CD4-positive, alpha-beta T cell treated with Interleukin-4 for 1 hour (primary cell): ENCODE measurements around the gene TNRC6C.
A peak's percentile ranks its signal among the peaks of the same experiment; 100 is the strongest.

Experiments
- DNase-seq, 2 donors: peaks; one replicate each; pipeline ENCODE4 v3.0.0-alpha.2; 2020 to 2022

Gene TNRC6C

DNA sequence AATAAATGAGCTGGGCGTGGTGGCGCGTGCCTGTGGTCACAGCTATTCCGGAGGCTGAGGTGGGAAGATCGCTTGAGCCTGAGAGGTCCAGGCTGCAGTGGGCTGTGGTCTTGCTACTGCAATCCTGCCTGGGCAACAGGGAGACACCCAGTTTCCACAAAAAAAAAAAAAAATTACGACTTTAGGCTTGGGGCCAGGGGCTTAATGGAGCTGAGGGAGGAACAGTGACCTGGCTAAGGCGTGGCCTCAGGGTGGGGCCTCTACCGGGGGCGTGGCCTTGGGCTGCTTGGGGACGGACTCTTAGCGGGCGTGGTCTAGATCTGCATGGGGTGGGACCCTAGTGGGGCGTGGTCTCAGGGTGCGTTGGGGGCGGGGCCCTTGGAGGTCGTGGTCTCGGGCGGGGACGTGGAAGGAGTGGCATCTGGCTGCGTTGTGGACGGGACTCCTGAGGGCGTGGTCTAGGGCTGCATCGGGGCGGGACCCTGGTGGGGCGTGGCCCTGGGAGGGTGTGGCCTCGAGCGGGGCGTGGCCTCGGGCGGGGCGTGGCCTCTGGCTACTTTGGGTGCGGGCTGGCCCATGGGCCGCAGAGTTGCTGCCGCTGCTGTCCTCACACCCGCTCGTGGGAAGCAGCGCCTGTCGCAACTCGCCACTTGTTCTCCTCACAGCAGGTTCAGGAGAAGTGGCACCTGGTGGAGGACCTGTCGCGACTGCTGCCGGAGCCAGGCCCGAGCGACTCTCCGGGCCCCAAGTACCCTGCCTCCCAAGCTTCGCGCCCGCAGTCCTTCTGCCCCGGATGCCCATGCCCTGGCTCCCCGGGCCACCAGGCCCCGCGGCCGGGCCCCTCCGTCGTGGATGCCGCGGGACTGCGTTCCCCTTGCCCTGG, 181.9 kb downstream of the TNRC6C start:
- peak; percentile 97 for DNase-seq

DNA sequence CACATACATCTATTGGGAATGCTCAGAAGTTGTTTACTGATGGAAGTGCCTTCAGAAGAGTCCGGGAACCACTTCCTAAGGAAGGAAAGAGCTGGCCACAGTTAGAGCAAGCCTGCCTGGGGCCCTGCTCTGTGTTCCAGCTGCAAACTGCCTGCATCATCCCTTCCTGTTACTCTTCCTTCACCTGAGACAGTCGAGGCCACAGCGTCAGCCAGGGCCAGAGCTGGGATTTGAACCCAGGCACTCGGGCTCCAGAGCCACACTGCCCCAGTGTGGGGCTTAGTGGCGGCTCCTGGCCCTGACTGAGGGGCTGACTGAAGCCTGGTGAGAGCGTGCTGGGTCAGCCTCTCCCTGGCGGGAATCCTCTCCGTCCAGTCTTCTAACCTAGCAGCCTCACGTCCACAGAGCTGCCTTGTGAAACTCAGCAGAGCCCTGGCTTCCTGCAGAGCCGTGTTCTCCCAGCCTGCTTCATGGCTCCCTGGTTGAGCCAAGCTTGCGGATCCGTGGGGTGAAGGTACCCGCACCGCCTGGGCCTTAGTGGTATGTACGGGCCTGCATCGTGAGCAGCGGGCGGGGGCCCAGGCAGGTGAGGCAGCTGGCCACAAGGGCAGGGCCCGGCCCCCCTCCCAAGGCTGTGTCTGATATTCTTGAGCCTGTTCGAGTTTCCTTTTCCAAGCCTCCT, 183.1 kb downstream of the TNRC6C start:
- DNase-seq: no peak

DNA sequence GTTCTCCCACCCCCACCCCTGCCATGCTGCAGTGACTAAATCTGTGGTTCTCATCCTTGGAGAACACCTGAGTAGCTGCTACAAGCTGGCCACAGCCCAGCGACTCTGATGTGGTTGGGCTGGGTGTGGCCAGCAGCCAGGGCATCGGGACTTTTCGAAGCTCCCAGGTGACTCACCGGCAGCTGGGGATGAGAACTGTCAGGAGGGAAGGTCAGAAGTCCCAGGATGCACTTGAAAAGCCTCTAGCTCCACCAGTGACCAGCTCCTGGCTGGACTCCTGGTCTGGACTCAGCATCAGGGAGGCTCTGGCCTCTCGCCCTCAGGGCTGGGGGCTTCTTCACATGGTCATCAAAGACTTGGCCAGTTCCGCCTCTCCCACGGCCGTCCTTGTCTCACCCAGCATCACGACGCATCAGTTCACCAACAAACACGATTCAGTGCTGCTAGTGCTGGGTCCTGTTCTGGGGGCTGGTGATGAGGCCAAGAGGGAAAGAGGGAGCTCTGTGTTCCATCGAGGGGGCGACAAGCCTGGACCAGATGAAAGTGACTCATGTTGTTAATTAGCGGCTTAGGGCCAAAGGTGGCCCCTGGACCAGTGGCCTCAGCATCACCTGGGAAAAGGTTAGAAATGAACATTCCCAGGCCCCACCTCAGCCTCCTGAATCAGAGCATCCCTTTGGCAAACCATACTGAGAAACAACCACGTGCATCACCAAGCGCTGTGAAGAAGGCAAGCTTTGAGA, 183.8 kb downstream of the TNRC6C start:
- no peak for DNase-seq

DNA sequence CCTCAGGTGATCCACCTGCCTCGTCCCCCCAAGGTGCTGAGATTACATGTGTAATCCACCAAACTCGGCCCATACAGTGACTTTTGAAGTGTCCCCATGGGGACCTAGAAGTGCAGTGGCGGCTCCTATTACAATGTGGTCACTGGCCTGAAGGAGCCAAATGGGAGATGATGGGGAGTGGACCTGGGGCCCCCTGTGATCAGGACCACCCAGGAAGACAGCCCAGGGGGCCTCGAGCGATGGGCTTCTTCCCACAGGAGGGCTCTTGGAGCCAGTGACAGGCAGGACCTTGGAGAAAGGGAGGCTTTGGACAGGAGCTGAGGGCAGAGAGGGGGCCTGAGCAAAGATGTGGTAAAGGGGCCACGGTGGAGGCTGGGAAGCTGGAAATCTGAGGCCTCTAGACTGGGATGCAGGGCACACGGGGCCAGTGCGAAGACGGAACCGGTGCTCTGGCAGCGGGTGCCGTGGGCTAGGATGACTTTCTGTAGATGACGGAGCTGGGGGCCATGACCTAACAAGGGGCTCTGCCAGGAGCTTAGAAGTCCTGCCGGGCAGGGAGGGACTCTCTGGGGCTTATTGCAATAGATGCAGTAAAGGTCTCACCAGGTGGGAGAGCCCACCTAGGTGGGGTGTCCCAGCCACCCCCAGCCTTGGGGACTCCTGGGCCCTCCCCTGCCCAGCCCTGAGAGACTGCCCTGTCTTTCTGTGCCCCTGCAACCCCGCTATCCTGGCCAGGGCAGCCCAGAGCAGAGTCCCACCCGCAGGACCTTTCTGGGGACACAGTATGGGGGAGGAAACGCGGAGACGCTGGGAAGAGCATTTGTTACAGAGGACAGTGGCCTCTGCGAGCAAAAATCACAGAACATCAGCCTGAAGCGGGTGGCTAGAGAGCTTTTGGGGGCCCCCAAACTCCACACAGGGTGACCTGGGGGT, 185.0 kb downstream of the TNRC6C start:
- DNase-seq: no peak

DNA sequence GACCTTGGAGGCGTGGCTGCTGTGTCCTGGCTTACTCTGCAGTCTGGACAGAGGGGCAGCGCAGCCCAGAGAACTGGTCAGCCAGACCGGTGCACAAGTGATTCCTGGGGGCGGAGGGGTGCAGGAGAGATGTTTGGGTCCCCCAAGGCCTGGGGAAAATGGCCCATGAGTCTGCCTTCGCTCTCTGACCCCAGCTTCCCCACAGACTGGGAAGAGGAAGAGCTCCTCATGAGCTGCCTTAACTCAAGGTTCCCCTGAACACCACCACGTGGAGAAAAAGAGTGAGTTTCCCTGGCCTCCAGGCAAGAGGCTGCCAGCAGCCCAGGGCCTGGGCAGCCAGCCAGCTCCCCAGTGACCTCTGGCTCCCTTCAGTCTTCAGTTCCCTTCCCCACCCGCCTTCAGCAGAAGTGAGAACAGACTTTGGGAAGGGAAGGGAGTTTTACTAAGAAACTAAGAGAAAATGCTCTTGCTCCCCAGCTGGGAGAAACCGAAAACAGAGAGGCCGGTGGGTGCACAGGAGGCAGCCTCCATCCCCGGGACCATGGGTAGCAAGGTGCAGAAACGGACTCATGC, 185.7 kb downstream of the TNRC6C start:
- peak in 1 of 2 donors; percentile 75 for DNase-seq

DNA sequence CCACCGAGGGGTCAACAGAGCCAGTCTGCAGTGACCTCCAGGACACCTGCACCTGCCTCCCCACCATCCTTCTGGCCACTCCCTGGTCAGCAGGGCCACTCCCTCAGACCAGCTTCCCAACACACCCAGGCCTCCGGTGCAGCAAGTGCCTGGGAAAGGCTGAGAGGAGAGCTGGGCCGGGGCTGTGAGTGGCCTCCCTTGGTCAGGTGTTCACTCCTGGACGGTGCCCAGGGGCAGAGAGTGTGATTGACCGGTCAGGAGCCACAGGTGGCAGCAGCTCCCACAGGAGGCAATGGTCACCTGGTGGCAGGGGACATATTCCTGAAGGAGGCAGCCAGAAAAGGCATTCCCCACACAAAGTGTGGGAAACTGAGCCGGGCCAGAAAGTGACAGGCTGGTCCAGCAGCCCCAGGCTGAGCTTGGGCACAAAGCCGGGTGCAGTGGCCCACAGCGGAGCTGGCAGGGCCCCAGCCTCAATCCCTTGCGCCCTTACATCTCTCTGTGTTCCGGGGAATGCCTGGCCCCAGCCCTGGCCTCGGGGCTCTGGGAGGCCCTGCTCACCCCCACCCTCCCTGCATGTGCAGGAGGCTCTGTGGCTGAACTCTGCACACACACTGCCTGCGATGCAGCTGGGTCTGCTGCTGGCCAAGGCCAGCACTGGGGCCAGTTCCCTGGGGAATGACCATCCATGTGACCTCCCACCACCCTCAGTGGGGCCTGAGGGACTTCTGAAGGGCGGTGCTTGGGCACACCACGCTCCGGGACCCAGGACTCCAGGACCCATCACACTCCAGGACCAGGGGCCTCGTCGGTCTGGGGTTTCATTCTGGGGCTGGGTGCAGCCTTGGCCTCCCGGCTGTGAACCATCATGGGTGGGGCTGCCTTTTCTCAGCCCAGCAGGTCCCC, 186.5 kb downstream of the TNRC6C start:
- DNase-seq: no peak

DNA sequence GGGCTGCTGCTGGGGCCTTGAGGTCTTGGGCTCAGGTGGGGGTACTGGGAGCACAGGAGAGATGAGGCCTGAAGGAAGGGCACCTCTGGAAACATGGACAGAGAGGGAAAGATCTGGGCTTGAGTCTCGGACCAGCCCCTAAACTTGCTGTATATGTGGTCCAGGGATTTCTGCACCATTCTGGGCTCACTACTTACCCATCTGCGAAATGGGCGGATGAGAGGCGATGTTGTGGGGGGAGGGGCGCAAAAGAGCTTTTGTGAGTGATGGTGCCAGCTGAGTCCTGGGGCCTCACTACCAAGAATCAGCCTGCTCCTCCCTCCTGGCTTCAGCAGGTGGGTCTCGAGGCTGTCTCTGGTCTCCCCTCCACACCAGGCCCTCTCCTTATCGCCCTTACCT, 188.0 kb downstream of the TNRC6C start:
- no peak for DNase-seq

DNA sequence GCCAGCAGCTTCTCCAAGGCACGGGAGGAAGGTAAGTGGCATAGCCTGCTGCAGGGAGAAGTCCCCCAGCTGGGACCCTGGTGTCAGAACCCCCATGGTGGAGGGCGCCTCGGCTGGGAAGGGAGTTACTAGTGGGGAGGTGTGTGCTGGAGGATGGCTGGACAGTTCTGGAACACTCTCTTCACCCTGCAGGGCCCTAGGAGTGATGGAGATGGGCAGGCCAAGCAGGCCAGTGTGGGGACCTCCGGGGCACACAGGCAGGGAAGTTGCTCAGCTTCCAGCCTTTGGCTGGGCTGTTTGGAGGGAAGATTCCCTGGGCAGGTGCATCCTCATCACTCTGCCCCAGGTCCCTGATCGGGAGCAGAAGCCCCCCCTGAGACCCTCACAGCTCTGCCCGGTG, 188.4 kb downstream of the TNRC6C start:
- no peak for DNase-seq

DNA sequence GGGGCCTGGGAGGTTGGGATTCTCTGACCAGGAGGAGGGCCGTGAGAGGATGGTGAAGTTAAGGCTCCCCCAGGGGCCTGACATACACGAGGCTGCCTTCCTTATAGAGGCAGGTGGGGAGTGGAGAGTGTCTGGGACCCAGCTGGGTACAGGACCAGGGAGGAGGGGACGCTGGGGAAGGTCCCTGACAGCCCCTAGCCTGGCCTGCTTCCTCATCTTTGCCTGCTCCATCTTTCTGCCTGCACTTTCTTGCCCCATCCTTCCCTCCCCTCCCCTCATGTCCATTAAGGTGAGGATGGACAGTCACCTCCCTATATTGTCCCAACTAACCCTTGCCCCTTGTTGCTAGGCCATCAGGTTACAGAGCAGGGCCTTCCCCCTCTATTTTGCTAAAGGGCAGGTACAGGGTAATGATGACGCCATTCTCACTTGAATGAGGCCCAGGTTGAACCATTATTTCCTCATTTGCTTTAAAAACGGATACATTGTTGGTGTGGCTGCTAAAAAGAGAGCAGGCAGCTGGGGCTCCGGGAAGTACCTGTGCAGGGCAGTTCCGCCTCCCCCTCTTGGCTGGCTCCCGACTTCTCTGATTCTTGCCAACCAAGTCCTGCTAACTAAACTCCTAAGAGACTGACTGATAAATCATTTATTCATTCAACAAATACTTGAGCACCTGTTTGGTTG, 189.0 kb downstream of the TNRC6C start:
- DNase-seq: peak in 1 of 2 donors; percentile 79

DNA sequence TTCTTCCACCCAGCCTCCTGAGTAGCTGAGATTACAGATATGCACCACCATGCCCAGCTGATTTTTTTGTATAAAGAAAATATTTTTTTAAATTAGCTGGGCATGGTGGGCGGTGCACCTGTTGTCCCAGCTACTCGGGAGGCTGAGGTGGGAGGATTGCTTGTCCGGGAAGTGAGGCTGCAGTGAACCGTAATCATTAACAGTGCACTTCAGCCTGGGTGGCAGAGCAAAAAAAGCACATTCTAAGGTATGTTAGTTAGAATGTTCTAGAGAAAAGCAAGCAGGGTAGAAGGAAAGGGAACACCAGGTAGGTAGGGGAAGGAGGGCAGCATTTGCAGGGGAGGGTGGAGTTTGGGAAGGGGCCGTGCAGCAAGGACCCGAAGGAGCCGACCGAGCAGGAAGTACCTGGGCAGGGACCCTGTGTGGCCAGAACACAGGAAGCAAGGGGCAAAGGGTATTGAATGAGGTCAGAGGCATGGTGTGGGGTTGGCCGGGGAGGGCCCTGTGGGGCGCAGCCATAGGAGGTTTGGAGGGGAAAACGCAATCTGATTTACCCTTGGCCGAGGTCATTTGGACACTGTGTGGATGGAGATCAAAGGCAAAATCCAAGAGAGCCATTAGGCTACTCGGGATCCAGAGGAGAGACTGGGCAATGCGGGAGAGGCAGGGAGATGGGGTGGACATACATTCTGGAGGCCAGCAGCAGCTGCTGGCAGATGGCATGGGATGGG, 189.9 kb downstream of the TNRC6C start:
- DNase-seq: no peak

DNA sequence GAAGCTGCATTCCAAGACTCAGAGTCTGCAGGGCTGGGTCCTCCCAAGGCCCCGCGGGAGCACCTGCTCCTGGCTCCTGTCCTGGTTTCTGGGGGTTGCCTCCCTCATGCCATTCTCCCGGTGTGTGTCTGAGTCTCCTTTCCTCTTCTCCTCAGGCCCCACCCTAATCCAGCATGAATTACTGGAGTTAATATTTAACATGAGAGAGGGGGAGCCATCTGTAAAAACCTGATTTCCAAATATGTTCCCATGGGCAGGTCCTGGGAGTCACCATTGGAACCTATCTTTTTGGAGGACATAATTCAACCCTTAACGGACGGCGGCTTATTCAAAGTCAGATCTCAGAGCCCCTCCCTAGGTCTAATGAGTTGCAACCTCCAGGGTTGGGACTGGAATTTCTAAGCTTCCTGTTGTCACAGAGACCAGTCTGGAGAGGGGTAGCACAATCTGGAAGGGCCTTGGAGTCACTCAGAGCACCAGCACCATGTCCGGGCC, 193.1 kb downstream of the TNRC6C start:
- DNase-seq: no peak

DNA sequence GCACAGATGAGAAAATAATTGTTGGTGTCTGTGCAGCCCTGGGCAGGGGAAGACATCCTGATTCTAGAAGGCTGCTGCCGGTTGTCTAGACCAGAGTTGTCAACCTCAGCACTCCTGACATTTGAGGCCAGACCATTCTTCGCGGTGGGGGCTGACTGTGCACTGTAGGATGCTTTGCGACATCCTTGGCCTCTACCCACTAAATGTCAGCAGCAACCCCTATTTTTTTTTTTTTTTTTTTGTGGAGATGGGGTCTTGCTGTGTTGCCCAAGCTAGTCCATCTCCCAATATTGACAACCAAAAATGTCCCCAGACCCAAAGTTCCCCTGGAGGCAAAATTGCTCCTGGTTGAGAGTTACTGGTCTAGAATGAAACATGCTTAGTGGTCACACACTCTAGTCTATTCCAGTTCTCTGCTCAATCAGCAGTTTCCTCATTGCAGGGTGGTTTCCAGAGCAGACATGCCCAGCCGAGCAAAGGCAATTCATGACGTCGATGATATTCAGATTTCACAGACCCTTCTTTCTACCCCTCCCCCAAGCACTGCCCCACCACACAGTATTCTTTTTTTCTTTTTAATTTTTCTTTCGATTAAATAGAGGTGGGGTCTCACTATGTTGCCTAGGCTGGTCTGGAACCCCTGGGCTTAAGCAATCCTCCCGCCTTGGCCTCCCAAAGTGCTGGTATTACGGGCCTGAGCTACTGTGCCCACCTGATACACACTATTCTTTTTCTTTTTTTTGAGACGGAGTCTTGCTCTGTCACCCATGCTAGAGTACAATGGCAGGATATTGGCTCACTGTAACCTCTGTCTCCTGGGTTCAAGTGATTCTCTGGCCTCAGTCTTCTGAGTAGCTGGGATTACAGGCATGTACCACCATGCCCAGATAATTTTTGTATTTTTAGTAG, 196.7 kb downstream of the TNRC6C start:
- DNase-seq: peak in 1 of 2 donors; percentile 80
